Stomach smooth muscle (tissue), 2 donors: ENCODE measurements around the gene FAM83G.

Source experiments
- H3K27ac ChIP-seq: one replicate; pipeline ENCODE4 v1.7.0; 2013; ENCODE audit warnings: mild to moderate bottlenecking, low read length, inconsistent platforms
- H3K27me3 ChIP-seq, 2 donors: one replicate each; pipeline ENCODE4 v1.7.0; 2013; ENCODE audit warnings: low read length in 2 of 2; ENCODE audit not compliant: insufficient read depth in 2 of 2, control insufficient read depth in 1 of 2
- H3K36me3 ChIP-seq, 2 donors: one replicate each; pipeline ENCODE4 v1.7.0; 2013; ENCODE audit warnings: low read length in 2 of 2; ENCODE audit not compliant: control insufficient read depth in 2 of 2, insufficient read depth in 2 of 2
- H3K4me1 ChIP-seq: one replicate; pipeline ENCODE4 v1.7.0; 2013; ENCODE audit warnings: low read length; ENCODE audit not compliant: control insufficient read depth, insufficient read depth
- H3K4me3 ChIP-seq, 2 donors: one replicate each; pipeline ENCODE4 v1.7.0; 2013; ENCODE audit warnings: low read length in 2 of 2
- H3K9ac ChIP-seq, 2 donors: one replicate each; pipeline ENCODE4 v1.7.0; 2013; ENCODE audit warnings: low read length in 2 of 2, mild to moderate bottlenecking in 1 of 2
- H3K9me3 ChIP-seq, 2 donors: one replicate each; pipeline ENCODE4 v1.7.0; 2013; ENCODE audit warnings: low read length in 2 of 2; ENCODE audit not compliant: control insufficient read depth in 2 of 2
- donor health status: healthy.
- donor health status: Pancreatic carcinoma.

FAM83G gene

GRCh38 chr17:18965530-18966236, 38.9 kb downstream of the FAM83G start:
- Histone ChIP-seq H3K4me1 (peaks cover 14% of the 10 kb centered on the region), H3K27ac (no peak overlapping the region), H3K9ac (no peak overlapping the region), H3K9me3 (no peaks in the 10 kb centered on the region), H3K4me3 (no peak overlapping the region), H3K27me3 (no peaks in the 10 kb centered on the region), H3K36me3 (no peaks in the 10 kb centered on the region)

DNA sequence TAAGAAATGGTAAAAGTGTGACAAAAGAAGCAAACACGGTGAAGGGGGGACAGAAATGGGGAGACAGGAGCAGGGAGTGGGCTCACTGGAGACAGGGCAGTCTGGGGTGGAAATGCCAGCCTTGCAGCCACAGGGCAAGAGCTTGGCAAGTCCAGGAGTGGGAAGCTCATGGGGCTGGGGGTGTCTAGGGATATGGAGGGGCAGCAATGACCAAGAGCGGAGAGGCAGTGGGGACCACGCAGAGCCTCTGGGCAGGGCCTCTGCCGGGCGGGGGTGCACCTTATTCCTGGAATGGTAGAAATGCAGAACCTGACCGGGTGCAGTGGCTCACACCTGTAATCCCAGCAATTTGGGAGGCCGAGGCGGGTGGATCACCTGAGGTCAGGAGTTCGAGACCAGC, 40.0 kb downstream of the FAM83G start:
- H3K27ac ChIP-seq, result no peak overlapping the region
- no peak overlapping the region for H3K4me3 ChIP-seq
- peaks cover 16% of the 10 kb centered on the region for H3K4me1 ChIP-seq
- no peaks in the 10 kb centered on the region for H3K27me3 ChIP-seq
- H3K36me3 ChIP-seq, result no peaks in the 10 kb centered on the region
- no peak overlapping the region for H3K9ac ChIP-seq
- no peaks in the 10 kb centered on the region for H3K9me3 ChIP-seq

GRCh38 chr17:18964018-18964351, 40.6 kb downstream of the FAM83G start:
- H3K4me1 ChIP-seq, result peaks cover 16% of the 10 kb centered on the region
- no peaks in the 10 kb centered on the region for H3K27me3 ChIP-seq
- H3K9ac ChIP-seq, result no peak overlapping the region
- no peaks in the 10 kb centered on the region for H3K36me3 ChIP-seq
- H3K4me3 ChIP-seq, result no peak overlapping the region
- H3K27ac ChIP-seq, result no peak overlapping the region
- no peaks in the 10 kb centered on the region for H3K9me3 ChIP-seq

GRCh38 chr17:18963126-18964017, 41.2 kb downstream of the FAM83G start:
- Histone ChIP-seq H3K36me3 (no peaks in the 10 kb centered on the region), H3K9ac (no peak overlapping the region), H3K4me1 (peaks cover 16% of the 10 kb centered on the region), H3K9me3 (no peaks in the 10 kb centered on the region), H3K4me3 (no peak overlapping the region), H3K27me3 (no peaks in the 10 kb centered on the region), H3K27ac (no peak overlapping the region)

- no peaks in the 10 kb centered on the region for H3K27me3 ChIP-seq
- H3K27ac ChIP-seq, result no peak overlapping the region
- no peak overlapping the region for H3K9ac ChIP-seq
- no peaks in the 10 kb centered on the region for H3K36me3 ChIP-seq
- H3K9me3 ChIP-seq, result no peaks in the 10 kb centered on the region
- H3K4me1 ChIP-seq, result peaks cover 16% of the 10 kb centered on the region
- no peak overlapping the region for H3K4me3 ChIP-seq
These were observed 42.1 kb downstream of the FAM83G start for GRCh38 chr17:18962494-18962815.

GRCh38 chr17:18961634-18962493, 42.7 kb downstream of the FAM83G start:
- H3K4me3 ChIP-seq, result no peak overlapping the region
- peaks cover 16% of the 10 kb centered on the region for H3K4me1 ChIP-seq
- no peaks in the 10 kb centered on the region for H3K27me3 ChIP-seq
- H3K9me3 ChIP-seq, result no peaks in the 10 kb centered on the region
- no peaks in the 10 kb centered on the region for H3K36me3 ChIP-seq
- no peak overlapping the region for H3K27ac ChIP-seq
- H3K9ac ChIP-seq, result peak overlapping the region in 1 of 2 donors; percentile 21

GRCh38 chr17:18960803-18961511, 43.6 kb downstream of the FAM83G start:
- H3K27me3 ChIP-seq, result no peaks in the 10 kb centered on the region
- peaks cover 16% of the 10 kb centered on the region for H3K4me1 ChIP-seq

GRCh38 chr17:18960241-18960665, 44.3 kb downstream of the FAM83G start:
- Histone ChIP-seq H3K9ac (no peak overlapping the region), H3K9me3 (no peaks in the 10 kb centered on the region), H3K27ac (no peak overlapping the region), H3K4me3 (no peak overlapping the region), H3K36me3 (no peaks in the 10 kb centered on the region), H3K27me3 (no peaks in the 10 kb centered on the region), H3K4me1 (peaks cover 16% of the 10 kb centered on the region)

More at GRCh38 chr17:18960803-18961511, 43.6 kb downstream of the FAM83G start:
- no peak overlapping the region for H3K27ac ChIP-seq
- no peaks in the 10 kb centered on the region for H3K9me3 ChIP-seq
- no peaks in the 10 kb centered on the region for H3K36me3 ChIP-seq
- H3K9ac ChIP-seq, result peak overlapping the region in 1 of 2 donors; percentile 21
- no peak overlapping the region for H3K4me3 ChIP-seq

DNA sequence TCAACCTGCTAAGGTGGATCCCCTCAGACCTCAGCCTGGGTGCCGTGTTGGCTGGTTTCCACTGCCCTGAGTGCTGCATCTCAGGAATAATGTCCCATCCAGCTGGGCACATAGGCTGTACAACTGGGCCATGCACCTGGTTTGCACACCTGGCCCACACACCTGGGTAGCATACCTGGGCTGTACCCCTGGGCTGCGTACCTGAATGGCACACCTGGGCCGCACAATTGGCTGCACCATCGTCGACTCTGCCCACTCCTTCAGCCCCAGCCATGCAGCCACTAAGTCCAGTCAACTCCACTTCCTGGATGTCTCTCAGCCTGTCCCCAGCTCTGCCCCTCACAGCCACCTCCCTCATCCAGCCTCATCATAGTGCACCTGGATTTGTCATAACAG, 44.7 kb downstream of the FAM83G start:
- Histone ChIP-seq H3K27me3 (no peaks in the 10 kb centered on the region), H3K27ac (no peak overlapping the region), H3K4me1 (peaks cover 16% of the 10 kb centered on the region), H3K4me3 (no peak overlapping the region), H3K9me3 (no peaks in the 10 kb centered on the region), H3K9ac (no peak overlapping the region), H3K36me3 (no peaks in the 10 kb centered on the region)
